ENCODE data around the gene CYP3A4. TPM values are rescaled to one million over a fixed set of nuclear protein-coding genes. Genes with fewer than 3 reads are reported as not detected.
A peak's percentile ranks its signal among the peaks of the same experiment; 100 is the strongest.

Gene CYP3A4
- total RNA-seq, 1 experiment from 2014 or later, result not detected

DNA sequence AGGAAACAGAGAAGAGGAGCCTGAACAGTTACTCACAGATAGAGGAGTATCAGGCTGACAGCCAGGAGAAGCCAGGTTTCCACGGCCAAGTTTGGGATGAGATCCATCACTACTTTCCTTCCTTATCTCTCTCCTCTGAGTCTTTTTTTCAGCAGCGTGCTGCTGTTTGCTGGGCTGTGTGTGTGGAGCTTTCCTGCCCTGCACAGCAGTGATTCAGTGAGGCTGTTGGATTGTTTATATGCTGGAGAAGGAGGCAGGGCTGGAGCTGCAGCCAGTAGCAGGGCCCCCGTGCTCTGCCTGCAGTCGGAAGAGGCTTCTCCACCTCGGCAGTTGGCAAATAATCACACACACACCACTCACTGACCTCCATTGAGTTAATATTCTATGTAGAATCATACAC, 49.0 kb downstream of the CYP3A4 start, which contains the start of gene CYP3A7:
Gene CYP3A7 (minus strand): TSS at position 210 of the 400 bp plus-strand sequence. CDS start 103 bp downstream, at position 107.
- H3K4me3 ChIP-seq (ENCODE audit: low read depth, low read length), result no peak within 1 kb of the TSS
- DNase-seq, result no peak
- H3K27ac Mint-ChIP-seq (ENCODE audit: unreplicated experiment), result no peak within 1 kb of the TSS
- H3K27me3 Mint-ChIP-seq (ENCODE audit: insufficient read depth, unreplicated experiment), result peaks cover 4% of the 10 kb centered on the region
- TF ChIP-seq, protein P1, sequence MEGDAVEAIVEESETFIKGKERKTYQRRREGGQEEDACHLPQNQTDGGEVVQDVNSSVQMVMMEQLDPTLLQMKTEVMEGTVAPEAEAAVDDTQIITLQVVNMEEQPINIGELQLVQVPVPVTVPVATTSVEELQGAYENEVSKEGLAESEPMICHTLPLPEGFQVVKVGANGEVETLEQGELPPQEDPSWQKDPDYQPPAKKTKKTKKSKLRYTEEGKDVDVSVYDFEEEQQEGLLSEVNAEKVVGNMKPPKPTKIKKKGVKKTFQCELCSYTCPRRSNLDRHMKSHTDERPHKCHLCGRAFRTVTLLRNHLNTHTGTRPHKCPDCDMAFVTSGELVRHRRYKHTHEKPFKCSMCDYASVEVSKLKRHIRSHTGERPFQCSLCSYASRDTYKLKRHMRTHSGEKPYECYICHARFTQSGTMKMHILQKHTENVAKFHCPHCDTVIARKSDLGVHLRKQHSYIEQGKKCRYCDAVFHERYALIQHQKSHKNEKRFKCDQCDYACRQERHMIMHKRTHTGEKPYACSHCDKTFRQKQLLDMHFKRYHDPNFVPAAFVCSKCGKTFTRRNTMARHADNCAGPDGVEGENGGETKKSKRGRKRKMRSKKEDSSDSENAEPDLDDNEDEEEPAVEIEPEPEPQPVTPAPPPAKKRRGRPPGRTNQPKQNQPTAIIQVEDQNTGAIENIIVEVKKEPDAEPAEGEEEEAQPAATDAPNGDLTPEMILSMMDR (IDR thresholded peaks at IDR 0.05; ENCODE audit: insufficient read depth in 1 of 2, low read depth in 1 of 2, low read length in 1 of 2, severe bottlenecking in 1 of 2, unreplicated experiment in 1 of 2), result no peak
- no TSS peak for BruUV-seq (replicated peaks)
- peaks cover 4% of the 10 kb centered on the region for H3K4me1 ChIP-seq
- H3K27me3 ChIP-seq (replicated peaks; ENCODE audit: control insufficient read depth, insufficient read depth, low read length), result no peaks in the 10 kb centered on the region
- H3K4me1 Mint-ChIP-seq (ENCODE audit: low read depth, unreplicated experiment), result no peaks in the 10 kb centered on the region
- H3K4me3 Mint-ChIP-seq (ENCODE audit: unreplicated experiment), result no peak within 1 kb of the TSS
- intact Hi-C loops (cut with micrococcal nuclease; ENCODE audit: unreplicated experiment), result loop anchor here (5.0 kb wide), 1 partner anchor 103 kb away; no protein-coding TSS in a partner anchor
- no peaks in the 10 kb centered on the region for H3K9me3 ChIP-seq
- H3K9me3 Mint-ChIP-seq (ENCODE audit: unreplicated experiment), result no peaks in the 10 kb centered on the region
- no peaks in the 10 kb centered on the region for H3K36me3 ChIP-seq (ENCODE audit: control insufficient read depth, insufficient read depth, low read length)
- ChIA-PET POLR2A (no interaction called here), CTCF (no interaction called here)
- no peaks in the 10 kb centered on the region for H3K36me3 Mint-ChIP-seq (ENCODE audit: insufficient read depth, unreplicated experiment)

DNA sequence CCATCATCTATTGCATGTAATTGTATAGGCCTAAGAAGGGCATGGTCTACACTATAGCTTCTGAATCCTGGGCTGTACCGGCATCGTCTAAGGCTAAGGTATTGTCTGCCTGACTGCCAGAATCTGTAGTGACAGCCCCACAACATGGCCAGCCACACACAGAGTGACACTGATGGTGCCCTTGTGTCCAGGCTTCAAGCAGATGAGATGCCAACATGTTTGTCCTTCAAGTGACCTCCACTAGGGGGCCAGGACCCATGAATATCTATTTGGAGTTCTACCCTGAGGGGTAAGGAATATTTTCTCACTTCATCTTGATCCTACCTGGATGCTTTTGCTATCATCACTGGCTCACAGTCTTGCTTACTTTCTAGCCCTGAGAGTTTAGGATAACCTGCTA, 50.5 kb downstream of the CYP3A4 start:
- peak in 1 of 2 experiments; percentile 38 for DNase-seq
- Histone ChIP-seq H3K4me3 (ENCODE audit: low read depth, low read length) (no peak overlapping the region), H3K36me3 (ENCODE audit: control insufficient read depth, insufficient read depth, low read length) (no peaks in the 10 kb centered on the region), H3K4me1 (peaks cover 19% of the 10 kb centered on the region), H3K9me3 (no peaks in the 10 kb centered on the region), H3K27me3 (replicated peaks; ENCODE audit: control insufficient read depth, insufficient read depth, low read length) (no peaks in the 10 kb centered on the region)
- Mint-ChIP-seq H3K36me3 (ENCODE audit: insufficient read depth, unreplicated experiment) (no peaks in the 10 kb centered on the region), H3K4me1 (ENCODE audit: low read depth, unreplicated experiment) (no peaks in the 10 kb centered on the region), H3K27ac (ENCODE audit: unreplicated experiment) (no peak overlapping the region), H3K4me3 (ENCODE audit: unreplicated experiment) (no peak overlapping the region), H3K27me3 (ENCODE audit: insufficient read depth, unreplicated experiment) (peaks cover 4% of the 10 kb centered on the region), H3K9me3 (ENCODE audit: unreplicated experiment) (no peaks in the 10 kb centered on the region)
- CTCF ChIA-PET, result no interaction called here
- intact Hi-C loops (cut with micrococcal nuclease; ENCODE audit: unreplicated experiment), result loop anchor here (5.0 kb wide), 1 partner anchor 101 kb away; no protein-coding TSS in a partner anchor
- POLR2A ChIA-PET, result no interaction called here
- BruUV-seq (replicated peaks), result no TSS peak
- TF ChIP-seq, protein P1 (IDR thresholded peaks at IDR 0.05; ENCODE audit: insufficient read depth in 1 of 2, low read depth in 1 of 2, low read length in 1 of 2, severe bottlenecking in 1 of 2, unreplicated experiment in 1 of 2), result peak; percentile 35 to 43

DNA sequence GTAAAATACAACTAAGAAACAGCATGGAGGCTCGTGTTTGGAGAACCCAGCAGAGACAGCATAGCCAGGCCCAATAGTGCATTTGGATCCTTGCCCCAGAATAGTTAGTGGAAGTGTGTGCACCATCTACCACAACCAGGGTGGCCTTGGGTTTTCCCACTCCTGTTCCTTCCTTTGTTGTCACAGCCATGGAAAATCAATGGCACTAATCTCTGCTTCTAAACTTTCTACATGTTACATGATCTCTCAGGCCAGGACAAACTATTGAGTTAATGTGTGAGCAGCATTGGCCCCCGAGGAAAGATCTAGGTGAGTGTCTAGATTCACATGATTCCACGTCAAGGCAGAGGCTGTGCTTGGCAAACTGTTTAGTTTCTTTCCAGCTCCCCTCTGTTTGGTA, 51.0 kb downstream of the CYP3A4 start:
- H3K4me1 Mint-ChIP-seq (ENCODE audit: low read depth, unreplicated experiment), result no peaks in the 10 kb centered on the region
- H3K4me3 Mint-ChIP-seq (ENCODE audit: unreplicated experiment), result no peak overlapping the region
- Histone ChIP-seq H3K27me3 (replicated peaks; ENCODE audit: control insufficient read depth, insufficient read depth, low read length) (no peaks in the 10 kb centered on the region), H3K36me3 (ENCODE audit: control insufficient read depth, insufficient read depth, low read length) (no peaks in the 10 kb centered on the region), H3K9me3 (no peaks in the 10 kb centered on the region), H3K4me1 (peaks cover 24% of the 10 kb centered on the region), H3K4me3 (ENCODE audit: low read depth, low read length) (no peak overlapping the region)
- no peaks in the 10 kb centered on the region for H3K9me3 Mint-ChIP-seq (ENCODE audit: unreplicated experiment)
- intact Hi-C loops (cut with micrococcal nuclease; ENCODE audit: unreplicated experiment), result loop anchor here (5.0 kb wide), 1 partner anchor 101 kb away; no protein-coding TSS in a partner anchor
- TF ChIP-seq, protein P1 (IDR thresholded peaks at IDR 0.05; ENCODE audit: insufficient read depth in 1 of 2, low read depth in 1 of 2, low read length in 1 of 2, severe bottlenecking in 1 of 2, unreplicated experiment in 1 of 2), result no peak
- DNase-seq, result no peak
- ChIA-PET POLR2A (no interaction called here), CTCF (no interaction called here)
- BruUV-seq (replicated peaks), result no TSS peak
- H3K27me3 Mint-ChIP-seq (ENCODE audit: insufficient read depth, unreplicated experiment), result peaks cover 4% of the 10 kb centered on the region
- H3K27ac Mint-ChIP-seq (ENCODE audit: unreplicated experiment), result no peak overlapping the region
- no peaks in the 10 kb centered on the region for H3K36me3 Mint-ChIP-seq (ENCODE audit: insufficient read depth, unreplicated experiment)

All from Caco-2 (cell line).